GM20000 (cell line): Measurements from ENCODE around the gene AIG1.
A peak's percentile ranks its signal among the peaks of the same experiment; 100 is the strongest.

Experiments
- DNase-seq: peaks from one replicate; pipeline ENCODE4 v3.0.0; 2012; ENCODE audit warnings: low spot score
- CTCF ChIP-seq: IDR thresholded peaks from 2 replicates; pipeline ENCODE4 v1.5.1; 2012; ENCODE audit warnings: mild to moderate bottlenecking, control low read depth; ENCODE audit errors: extremely low read depth, missing control alignments

Gene AIG1

GRCh38 chr6:143058987-143059386 lies 1.7 kb upstream of the AIG1 start:
- no peak for TF ChIP-seq CTCF
- no peak for DNase-seq

DNA sequence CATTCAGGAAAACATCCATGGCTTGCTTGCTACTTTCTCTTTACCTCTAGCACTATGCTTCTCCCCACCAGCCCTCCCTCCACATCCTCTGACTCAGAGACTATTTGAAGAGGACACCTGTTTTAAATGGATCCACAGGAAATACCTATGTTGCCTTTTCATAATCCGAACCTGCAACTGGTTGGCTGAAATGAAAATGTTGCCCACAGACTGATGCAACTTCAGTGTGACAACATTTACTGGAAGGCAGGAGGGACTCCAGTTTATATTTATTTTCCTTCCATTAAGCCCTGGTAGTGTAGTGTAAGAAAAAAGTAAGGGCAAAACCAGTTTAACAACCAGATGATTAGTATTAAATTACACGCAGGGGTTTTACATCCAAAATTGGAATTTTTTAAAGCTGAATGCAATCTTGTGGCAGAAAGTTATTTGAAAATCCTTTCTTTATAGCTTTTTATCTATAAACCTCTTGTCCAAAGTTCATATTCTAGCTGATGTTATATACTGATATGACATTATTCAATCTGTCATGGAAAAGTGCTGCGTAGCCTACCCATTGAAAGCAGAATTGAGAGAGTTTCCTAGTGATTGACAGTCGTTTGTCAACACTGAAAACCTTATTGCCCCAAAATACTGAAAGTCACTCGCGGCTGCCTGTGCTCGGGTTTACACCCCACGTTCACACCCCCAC lies 881 bp upstream of the AIG1 start:
- TF ChIP-seq CTCF, result no peak
- DNase-seq, result peak; percentile 34

DNA sequence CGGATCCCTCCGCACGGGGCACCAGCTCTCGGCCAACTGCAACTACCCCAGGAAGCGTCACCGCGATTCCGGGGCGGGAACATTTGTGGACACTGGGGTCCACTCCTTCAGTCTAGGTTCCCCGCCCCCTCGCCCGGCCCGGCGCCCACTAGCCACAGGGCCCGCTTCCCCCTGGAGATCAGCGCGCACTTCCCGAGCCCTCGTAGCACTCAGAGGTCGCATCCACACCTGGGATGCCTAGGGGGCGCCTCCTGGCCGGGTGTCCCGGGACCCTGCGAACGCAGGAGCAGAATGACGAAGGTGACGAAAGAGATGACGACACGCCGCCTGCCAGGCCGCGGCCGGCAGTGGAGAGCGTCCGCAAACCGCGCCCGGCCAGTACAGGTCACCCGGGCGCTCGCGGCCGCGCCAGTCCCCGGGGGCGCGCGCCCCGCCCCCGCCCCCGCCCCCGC lies 309 bp upstream of the AIG1 start:
- peak; percentile 1 for TF ChIP-seq CTCF
- DNase-seq, result peak; percentile 88

DNA sequence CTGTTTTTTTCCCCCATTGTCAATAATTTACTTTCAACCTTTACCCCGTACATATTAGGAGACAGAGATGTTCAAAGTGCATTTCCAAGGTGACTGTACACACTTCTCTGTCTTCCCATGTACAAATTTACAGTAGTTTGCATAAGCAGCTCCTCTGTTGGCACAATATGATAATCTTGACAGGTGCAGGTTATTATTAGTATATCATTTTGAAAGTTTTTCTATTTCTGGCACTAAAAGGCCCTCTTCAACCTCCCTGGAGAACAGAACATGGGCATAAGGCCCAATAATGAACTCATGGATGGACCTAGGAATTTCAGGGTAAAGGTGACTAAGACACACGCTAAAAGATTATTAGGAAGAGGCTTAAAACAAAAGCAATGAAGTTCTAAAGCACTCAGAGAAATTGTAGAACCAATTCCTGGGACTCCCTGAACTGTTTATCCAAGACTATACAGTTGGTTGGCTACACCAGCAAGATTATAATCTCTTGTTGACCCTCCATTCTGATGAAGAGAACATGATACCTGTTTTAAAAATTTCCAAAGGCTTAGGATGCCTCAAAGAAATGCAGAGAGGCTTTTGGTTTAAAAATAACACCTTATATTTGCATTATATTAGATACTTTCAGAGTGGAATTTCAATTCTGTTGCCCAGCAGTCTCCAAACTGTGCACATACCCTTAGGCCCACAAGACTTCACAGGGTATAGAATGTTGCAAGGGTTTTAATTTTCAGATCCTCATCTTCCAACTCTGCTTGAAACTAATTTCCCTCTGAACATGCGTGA lies 1.1 kb downstream of the AIG1 start:
- DNase-seq, result no peak
- no peak for TF ChIP-seq CTCF

- no peak for TF ChIP-seq CTCF
- DNase-seq, result no peak
Observed at GRCh38 chr6:143062551-143062950, 1.9 kb downstream of the AIG1 start.

- DNase-seq, result no peak
- TF ChIP-seq CTCF, result no peak
Observed at GRCh38 chr6:143063631-143064030, 2.9 kb downstream of the AIG1 start.

DNA sequence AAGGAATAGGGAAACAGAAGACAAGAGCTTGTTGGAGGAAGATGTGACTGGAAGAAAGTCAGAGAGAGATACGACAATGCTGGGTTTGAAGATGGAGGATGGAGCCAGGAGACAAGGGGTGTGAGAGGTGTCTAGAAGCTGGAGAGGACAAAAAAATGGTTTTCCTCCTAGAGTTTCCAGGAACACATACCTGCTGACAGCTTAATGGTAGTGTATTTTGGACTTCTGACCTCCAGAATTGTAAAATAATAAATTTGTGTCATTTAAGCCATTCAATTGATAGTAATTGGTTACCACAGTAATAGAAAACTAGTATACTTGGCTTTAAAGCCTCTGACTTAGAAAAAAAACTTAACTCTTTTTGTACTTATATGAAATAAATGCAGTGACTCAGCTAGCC lies 3.6 kb downstream of the AIG1 start:
- no peak for DNase-seq
- no peak for TF ChIP-seq CTCF
